PC-3 (cell line): ENCODE measurements around the gene RERE.

ENCODE experiments used
- EZH2 ChIP-seq: fragments of 300-600 bp; sonication (generic); IDR thresholded peaks from one replicate; pipeline ENCODE4 v1.6.1; 2017; ENCODE audit warnings: antibody characterized with exemption, mild to moderate bottlenecking, low read length; ENCODE audit not compliant: unreplicated experiment
- TF ChIP-seq, protein P1 (sequence below): fragments of 300-600 bp; sonication (generic); conservative IDR thresholded peaks from 2 replicates; pipeline ENCODE4 v1.5.1; 2017; ENCODE audit warnings: antibody characterized with exemption, low read depth, mild to moderate bottlenecking, low read length

DNA sequence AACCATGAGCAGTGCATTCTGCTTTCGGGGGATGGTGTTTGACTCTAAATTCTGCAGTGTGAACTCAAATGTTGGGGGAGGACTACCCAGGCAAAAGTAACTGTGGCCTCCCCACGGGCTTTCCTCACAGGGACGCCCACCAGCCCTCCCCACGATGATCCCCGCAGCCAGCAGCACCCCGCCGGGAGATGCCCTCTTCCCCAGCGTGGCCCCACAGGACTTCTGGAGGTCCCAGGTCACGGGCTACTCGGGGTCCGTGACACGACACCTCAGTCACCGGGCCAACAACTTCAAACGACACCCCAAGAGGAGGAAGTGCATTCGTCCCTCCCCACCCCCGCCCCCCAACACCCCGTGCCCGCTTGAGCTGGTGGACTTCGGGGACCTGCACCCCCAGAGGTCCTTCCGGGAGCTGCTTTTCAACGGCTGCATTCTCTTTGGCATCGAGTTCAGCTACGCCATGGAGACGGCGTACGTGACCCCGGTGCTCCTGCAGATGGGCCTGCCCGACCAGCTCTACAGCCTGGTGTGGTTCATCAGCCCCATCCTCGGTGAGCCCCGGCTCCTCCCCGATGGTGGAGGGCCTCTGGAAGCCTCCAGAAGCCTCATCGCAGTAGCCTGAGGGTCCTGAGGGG lies 493.1 kb downstream of the RERE start:
- TF ChIP-seq, protein P1, sequence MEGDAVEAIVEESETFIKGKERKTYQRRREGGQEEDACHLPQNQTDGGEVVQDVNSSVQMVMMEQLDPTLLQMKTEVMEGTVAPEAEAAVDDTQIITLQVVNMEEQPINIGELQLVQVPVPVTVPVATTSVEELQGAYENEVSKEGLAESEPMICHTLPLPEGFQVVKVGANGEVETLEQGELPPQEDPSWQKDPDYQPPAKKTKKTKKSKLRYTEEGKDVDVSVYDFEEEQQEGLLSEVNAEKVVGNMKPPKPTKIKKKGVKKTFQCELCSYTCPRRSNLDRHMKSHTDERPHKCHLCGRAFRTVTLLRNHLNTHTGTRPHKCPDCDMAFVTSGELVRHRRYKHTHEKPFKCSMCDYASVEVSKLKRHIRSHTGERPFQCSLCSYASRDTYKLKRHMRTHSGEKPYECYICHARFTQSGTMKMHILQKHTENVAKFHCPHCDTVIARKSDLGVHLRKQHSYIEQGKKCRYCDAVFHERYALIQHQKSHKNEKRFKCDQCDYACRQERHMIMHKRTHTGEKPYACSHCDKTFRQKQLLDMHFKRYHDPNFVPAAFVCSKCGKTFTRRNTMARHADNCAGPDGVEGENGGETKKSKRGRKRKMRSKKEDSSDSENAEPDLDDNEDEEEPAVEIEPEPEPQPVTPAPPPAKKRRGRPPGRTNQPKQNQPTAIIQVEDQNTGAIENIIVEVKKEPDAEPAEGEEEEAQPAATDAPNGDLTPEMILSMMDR: no peak
- TF ChIP-seq EZH2: no peak
